ENCODE results near the gene NMT1.
"Not testable (repeated sequence)": the region's sequence is repeated elsewhere in the genome, so short reads cannot be mapped to it uniquely, and the experiment has no call there.

NMT1 gene

GRCh38 chr17:45038728-45039634, 22.1 kb upstream of the NMT1 start:
- no peak for DNase-seq

- DNase-seq, result no peak
Observed at GRCh38 chr17:45040459-45040858, 20.7 kb upstream of the NMT1 start.

DNA sequence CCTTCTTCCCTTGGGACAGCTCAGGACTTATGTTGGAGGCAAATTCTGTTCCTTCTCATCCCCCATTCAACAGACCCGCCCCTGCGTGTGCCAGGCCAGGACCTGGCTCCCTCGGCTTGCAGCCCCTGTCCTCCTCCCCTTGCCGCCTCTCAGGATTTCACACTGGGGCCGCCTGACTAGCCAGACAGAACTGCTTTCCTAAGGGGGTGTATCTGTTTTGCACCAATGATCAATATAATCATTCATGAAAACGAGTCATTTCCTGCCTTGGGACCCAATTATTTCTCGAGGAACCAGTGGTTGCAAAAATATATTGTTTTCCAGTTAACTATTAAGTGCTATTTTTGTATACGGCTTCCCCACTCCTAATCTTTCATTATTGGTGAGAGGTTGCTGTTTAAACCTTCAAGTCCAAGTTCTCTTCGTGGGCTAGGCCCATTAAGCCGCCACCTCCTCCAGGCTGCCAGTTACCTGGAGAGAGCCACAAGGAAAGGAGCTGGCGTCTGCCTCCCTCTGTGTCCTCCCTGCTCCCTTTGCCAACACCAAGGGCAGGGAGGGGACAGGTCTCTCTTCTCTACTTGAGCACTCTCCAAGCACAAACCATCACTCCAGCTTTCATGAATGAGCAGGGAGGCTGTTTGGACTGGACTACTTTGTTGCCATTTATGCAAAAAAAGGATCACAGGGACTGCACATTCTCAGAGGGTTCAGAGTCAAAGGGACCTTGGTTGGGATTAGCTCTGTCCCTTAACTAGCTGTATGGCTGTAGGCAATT, 18.6 kb upstream of the NMT1 start:
- no peak for DNase-seq

DNA sequence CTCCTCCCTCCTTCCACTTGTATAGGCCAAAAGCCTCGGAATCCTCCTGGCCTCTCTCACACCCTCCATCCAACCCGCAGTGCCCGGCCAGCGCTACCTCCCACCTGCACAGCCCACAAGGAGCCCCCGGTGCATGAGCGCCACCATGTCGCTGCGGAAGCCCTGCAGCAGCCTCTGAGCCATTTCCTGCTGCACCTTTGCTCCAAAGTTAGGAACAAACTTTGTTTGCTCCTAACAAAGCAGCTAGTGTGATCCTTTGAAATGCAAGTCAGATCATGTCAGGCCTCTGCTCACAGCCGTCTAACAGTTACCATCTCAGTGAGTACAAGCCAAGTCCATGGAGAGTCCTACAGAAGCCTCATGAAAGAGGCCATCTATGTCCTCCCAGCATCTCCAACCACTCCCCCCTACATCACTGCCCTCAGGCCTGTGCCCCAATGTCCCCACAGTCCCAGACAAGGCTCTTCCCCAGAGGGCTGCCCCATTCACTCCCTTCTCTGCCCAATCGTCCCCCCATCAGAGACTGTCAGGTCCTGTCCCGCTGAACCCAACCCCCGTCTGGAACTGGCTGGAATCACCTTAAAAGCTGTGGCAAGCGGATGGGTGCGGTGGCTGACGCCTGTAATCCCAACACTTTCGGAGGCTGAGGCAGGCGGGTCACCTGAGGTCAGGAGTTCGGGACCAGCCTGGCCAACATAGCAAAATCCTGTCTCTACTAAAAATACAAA, 17.1 kb upstream of the NMT1 start:
- no peak for DNase-seq

DNA sequence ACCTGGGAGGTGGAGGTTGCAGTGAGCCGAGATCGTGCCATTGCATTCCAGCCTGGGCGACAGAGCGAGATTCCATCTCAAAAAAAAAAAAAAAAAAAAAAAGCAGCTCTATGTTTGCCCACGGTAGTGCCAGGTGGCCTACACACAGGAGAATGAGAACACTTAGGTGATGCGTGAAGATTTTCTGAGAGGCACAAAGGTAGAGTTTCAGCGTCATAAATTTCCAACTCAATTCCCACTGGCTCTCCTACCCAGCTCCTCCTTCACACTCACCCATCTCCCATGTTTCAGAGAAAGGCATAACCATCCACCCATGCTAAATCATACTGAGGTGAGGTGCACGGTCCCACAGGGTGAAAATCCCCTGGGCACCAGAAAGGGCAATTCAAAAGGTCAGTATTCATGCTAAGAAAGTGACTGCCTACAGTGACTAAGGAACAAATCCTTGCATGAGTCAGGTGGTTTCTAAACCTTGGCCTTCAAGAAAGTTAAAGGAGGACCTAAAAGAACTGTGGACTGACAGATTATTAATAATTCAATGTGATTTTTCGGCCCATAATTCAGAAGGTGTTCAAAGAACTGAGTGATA, 14.5 kb upstream of the NMT1 start:
- DNase-seq, result no peak

DNA sequence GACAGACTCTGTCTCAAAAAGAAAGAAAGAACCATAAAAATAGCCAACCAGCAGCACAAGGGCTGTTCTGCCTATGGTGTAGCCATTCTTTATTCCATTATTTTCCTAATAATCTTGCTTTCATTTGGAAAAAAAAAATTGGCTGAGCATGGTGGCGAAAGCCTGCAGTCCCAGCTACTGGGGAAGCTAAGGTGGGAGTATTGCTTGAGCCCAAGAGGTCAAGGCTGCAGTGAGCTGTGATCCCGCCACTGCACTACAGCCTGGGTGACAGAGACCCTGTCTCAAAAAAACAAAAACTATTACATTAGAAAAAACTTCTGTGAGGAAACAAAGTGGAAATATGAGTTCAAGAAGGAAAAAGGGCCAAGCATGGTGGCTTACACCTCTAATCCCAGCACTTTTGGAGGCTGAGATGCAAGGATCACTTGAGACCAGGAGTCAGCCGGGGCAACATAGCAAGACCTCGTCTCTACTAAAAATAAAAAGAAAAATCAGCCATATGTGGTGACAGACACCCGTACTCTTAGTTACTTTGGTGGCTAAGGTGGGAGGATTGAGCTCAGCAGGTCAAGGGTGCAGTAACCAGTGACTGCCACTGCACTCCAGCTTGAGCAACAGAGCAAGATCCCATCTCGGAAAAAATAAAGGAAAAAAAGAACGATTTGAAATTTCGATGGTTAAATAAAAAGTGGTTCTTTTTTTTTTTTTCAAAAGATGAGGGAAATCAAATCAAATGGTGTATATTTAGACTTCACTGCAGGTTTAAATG, 12.1 kb upstream of the NMT1 start:
- DNase-seq, result no peak

GRCh38 chr17:45050481-45051059, 10.5 kb upstream of the NMT1 start:
- DNase-seq, result no peak

DNA sequence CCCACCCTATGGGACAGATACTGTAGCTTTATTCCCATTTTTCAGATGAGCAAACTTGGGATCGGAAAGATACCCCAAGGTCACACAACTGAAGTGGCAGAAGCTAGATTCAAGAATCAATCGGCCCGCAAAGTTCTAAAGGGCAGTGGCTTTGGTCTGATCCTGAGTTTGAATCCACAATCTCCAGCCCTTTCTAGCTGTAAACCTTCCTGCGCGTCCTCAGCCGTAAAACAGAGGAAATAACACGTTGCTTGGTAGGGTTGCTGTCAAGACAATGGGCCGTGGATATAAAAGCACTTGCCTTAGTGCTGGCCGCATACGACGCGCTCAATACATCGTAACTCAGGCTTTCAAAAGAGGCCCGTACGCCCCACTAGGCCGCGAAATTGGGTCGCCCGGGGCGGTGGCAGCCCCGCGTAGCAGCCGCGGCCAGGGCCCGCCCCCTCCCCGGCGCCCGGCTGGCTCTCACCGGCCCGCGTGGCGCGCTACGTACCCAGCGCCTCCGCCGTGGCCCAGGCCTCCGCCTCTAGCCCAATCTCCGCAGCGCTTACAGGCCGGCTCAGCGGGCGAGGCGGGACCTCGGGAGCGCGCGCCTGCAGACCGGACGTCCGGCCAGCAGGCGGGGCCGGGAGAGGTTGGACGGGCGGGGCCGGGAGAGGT, 9.9 kb upstream of the NMT1 start, which contains the start of gene DCAKD:
Gene DCAKD (minus strand): TSS at position 573 of the 660 bp plus-strand sequence. CDS start 16,747 bp downstream, outside the sequence.
- peak; percentile 99 for DNase-seq

DNA sequence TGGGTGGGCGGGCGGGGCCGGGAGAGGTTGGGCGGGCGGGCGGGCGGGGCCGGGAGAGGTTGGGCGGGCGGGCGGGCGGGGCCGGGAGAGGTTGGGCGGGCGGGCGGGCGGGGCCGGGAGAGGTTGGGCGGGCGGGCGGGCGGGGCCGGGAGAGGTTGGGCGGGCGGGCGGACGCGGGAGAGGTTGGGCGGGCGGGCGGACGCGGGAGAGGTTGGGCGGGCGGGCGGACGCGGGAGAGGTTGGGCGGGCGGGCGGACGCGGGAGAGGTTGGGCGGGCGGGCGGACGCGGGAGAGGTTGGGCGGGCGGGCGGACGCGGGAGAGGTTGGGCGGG, 9.4 kb upstream of the NMT1 start:
- DNase-seq, result not testable (repeated sequence)

GRCh38 chr17:45052052-45052772, 8.9 kb upstream of the NMT1 start:
- peak; percentile 64 for DNase-seq

GRCh38 chr17:45060382-45060796, 728 bp upstream of the NMT1 start:
- no peak for DNase-seq

DNA sequence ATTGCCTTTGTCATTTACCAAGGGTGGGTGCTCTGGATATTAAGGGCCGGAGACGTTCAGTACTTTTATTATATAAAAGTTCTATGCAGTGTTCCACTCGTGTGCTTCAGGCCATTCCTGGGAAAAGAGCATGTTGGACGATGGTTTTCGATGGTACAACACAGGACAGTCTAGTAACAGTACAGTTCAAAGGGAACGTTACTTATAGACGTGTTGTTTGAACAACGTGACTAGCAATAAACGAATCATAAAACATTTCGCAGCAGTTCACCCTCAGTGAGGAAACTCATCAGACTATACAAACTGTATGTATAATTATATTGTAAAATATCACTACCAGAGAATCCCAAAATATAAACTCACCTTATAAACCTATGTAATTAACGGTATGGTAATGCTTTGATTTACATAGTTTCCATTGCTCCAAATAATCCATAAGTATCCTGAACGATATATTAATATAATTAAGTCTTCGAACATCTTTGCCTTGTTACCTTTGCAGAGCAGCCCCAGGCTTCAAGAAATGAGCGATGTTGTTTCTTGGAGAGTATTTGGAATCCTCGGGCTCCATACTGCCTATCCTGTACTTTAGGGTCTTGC, 589 bp downstream of the NMT1 start:
- no peak for DNase-seq

- no peak for DNase-seq
Observed at GRCh38 chr17:45063198-45063597, 2.1 kb downstream of the NMT1 start.

GRCh38 chr17:45067637-45068036, 6.5 kb downstream of the NMT1 start:
- DNase-seq, result no peak

DNA sequence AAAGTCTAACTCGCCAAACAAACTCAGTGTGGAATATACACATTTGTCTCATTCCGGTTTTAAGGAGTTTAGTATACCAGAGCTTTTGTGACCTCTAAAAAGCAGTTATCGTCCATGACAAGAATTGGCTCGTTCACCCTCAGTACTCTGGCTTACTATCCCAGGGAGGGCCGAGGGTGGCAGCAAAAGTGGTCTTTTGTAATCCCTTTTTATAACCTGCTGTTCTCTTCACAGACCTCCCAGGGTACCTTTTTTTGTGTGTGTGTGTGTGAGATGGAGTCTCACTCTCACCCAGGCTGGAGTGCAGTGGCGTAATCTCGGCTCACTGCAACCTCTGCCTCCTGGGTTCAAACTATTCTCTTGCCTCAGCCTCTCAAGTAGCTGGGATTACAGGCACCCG, 8.9 kb downstream of the NMT1 start:
- DNase-seq, result no peak

- DNase-seq, result no peak
Observed at GRCh38 chr17:45070809-45071208, 9.7 kb downstream of the NMT1 start.

GRCh38 chr17:45073414-45074070, 12.4 kb downstream of the NMT1 start:
- DNase-seq, result no peak

DNA sequence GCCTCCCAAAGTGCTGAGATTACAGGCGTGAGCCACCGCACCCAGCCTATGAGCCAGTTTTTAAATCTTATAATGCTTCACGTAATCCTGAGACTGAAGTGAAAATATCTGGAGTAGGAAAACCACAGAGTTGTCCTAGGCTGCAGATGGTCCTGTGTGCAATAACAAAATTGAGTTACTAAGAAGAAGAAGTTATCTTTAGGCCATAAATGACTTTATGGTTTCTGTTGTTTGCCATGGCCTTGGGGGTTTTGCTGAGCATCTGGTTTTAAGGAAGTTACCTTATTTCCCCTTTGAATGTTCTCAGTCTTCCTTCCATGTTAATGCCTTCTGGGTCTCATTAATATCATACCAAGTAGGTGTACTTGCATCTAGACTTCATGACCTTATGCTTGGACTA, 16.5 kb downstream of the NMT1 start:
- no peak for DNase-seq

GRCh38 chr17:45081047-45081703, 20.1 kb downstream of the NMT1 start:
- DNase-seq, result no peak
